WTC11 (cell line): ENCODE measurements around the gene YTHDF1.

ENCODE experiments used
- OVOL2 ChIP-seq: fragments of 250-450 bp; sonication (Bioruptor Pico); IDR thresholded peaks from 2 replicates; pipeline ENCODE4 v1.9.0; 2021; ENCODE audit warnings: mild to moderate bottlenecking, borderline replicate concordance
- TF ChIP-seq, protein P1 (sequence below): fragments of 200-600 bp; IDR thresholded peaks from 2 replicates; pipeline ENCODE4 v1.8.0; 2022; ENCODE audit warnings: antibody characterized with exemption

GRCh38 chr20:63219866-63220521, 4.1 kb upstream of the YTHDF1 start:
- no peak for TF ChIP-seq OVOL2
- TF ChIP-seq, protein P1, sequence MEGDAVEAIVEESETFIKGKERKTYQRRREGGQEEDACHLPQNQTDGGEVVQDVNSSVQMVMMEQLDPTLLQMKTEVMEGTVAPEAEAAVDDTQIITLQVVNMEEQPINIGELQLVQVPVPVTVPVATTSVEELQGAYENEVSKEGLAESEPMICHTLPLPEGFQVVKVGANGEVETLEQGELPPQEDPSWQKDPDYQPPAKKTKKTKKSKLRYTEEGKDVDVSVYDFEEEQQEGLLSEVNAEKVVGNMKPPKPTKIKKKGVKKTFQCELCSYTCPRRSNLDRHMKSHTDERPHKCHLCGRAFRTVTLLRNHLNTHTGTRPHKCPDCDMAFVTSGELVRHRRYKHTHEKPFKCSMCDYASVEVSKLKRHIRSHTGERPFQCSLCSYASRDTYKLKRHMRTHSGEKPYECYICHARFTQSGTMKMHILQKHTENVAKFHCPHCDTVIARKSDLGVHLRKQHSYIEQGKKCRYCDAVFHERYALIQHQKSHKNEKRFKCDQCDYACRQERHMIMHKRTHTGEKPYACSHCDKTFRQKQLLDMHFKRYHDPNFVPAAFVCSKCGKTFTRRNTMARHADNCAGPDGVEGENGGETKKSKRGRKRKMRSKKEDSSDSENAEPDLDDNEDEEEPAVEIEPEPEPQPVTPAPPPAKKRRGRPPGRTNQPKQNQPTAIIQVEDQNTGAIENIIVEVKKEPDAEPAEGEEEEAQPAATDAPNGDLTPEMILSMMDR, result no peak
